T follicular helper cell (primary cell): ENCODE measurements around the gene RAD51B.

ENCODE experiments used
- DNase-seq: peaks from one replicate; pipeline ENCODE4 v3.0.0-alpha.2; 2020; ENCODE audit warnings: low read depth

Gene RAD51B

DNA sequence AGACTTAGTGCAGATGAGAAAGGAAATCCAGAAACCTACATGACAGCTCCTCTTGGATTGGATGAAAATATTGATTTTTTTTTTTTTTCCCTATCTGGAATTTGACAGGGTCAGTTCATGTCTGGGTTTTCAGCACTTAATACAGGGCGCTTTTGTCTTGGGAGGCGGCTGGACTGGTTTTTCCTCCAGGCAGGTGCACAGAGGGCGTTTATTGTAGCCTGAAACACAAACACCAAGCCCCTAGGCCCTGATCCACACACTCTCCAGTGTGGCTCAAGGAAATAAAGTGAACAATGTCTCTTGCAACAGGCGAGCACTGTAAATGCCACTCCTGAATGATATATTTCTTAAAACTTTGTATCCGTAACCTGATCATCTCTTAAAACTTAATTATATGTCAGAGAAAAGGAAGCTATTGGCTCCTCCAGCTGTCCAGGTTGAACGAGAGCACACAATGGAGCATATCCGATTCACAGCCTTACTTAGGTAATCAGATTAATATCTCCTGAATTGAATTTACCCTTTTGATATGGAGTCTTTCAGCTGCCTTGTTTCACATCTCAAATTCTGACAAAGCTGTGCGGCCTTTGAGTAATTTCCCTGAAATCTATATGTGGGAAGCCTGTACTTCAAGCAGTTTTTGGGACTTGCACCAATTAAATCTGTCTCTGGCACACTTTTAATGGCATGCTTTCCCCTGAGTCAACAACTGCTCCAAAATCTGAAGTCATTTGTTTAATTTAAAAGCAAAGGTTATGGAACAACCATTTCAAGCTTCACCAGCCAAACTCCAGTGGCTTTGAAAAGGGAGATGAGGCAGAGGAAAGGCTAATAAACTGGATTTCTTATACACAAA is 487.6 kb downstream of the RAD51B start:
- DNase-seq, result no peak

DNA sequence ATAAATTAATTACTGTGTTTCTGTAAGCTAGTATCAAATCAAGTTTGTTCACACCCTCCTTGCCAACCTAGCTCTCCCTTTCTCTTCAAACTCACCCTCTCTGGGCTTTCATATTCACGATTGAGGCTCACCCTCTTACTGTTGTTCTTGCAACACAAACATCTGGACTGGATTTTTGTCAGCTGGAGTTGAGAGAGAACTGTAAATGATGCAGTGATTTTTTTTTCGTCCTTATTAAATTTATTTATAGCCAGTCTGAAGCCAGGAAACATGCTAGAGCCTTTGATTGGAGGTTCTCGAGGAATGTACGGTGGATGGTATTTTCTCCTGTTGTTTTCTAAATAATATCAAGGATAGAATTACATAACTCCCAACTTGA is 488.2 kb downstream of the RAD51B start:
- no peak for DNase-seq

DNA sequence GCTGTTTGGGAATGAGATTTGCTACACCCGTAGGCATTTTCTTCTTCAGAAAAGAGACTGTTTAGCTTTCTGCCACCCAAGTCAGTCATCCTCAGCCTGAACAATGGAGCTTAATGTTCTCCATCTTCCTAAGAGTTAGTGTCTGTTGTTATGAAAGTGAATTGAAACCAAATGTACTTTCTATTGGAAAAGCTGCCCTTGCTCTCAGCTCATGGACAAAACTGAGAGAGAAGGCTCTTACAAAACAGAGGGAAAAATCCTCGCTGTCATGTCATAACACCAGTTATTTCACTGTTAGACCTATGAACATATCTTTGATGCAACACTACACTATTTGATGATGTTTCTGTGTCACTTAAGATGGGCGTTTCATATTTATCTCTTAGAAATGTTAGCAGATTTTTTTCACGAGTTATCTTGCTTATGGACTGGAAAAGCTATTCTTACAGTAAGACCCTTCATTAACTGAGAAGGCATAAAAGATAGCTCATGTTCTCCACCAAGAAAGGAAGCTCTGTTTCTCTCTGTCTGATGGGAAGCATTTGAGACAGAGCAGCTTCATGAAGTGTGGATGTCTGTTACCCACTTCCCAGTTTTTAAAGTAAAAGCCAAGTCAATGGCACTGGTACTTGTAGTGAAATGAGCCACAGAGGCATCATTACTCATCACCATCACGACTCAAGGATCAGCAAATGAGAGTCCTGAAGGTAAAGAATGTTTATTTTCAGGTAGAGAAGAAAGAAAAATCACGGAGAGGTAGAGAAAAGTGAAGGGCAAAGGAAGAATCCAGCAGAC is 489.3 kb downstream of the RAD51B start:
- no peak for DNase-seq

DNA sequence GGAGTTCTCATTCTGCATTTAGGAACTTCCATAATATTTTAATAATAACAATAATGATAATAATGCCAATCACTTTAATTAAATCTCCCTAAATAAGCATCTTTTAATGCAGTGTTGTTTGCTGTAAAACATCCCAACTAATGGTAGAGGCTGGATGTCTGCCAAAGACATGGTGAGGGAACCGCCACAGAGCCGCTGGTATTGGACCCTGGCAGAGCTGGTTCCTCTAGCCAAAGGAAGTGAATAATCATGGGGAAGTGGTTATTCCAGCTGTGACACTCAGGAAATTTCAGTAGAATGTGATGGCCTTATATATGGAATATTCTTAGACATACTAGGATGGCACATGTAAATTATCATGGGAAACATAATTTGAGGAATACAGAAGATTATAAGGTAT is 490.0 kb downstream of the RAD51B start:
- DNase-seq, result no peak

DNA sequence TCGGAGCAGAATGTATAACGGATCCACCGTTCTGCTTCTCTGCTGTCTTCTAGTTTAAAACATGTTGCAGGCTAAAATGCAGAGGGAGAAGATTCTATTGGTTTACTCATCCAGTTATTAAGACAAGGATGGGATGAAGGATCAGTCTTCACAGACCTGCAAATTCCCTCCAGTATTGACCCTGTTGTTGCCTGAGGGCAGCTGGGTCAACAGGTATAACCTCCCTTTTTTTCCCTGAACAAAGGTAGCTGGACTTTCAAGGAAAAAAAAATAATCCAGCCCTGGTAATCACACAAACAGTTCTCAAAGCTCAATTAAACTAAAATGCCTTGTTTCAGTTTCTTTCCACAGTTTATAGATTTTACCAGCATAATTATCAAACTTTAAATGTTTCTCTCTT is 492.7 kb downstream of the RAD51B start:
- DNase-seq, result no peak

DNA sequence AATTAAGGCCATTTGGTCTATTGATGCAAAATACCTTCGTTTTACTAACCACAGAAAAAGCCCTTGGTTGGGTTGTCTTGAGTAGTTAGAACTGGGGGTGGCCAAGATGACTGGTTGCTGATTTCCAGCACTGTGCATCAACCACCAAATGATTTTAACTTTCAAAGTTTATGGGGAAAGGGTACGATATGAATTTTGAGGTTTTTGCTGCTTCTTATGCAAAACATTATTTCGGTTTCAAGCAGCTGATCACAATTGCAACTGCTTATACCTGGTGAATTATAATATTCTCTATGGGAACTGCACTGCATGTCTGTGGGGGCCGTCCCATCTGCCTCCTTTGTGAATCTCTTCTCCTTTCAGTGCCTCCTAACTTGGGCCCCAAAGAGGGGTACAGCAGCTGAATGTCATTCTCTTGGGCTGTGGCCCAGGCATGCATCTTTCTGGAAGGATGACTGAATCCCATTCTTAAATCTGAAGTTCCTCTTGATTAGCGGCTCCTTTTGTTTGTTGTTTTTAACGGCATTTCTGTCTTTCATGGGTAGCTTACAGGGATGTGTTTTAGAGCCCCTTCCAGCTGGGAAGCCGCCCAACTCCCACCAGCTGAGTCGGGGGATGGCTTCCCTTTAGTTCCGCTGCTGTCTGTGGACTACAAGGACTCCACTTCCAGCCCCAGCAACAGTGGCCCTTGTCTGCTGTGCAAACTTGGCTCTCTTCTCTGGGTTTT is 493.5 kb downstream of the RAD51B start:
- no peak for DNase-seq

DNA sequence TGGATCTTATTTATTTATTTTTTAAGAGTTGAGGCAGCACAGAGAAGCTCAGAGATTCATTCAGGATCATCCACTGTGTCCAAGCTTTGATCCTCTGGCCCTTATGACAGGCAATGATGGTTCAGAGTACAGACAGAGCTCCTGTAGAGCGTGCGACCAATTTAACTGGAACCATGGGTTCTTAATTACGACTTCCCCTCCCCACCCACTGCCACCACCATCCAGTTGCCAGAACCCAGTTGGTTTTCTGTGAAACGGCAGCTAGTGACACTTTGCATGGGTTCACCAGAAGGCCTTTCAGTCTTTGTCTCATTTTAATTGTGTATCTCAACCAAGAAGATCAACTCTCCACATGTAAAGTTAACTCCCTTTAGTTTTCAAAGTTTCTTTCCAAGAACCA is 495.1 kb downstream of the RAD51B start:
- no peak for DNase-seq

DNA sequence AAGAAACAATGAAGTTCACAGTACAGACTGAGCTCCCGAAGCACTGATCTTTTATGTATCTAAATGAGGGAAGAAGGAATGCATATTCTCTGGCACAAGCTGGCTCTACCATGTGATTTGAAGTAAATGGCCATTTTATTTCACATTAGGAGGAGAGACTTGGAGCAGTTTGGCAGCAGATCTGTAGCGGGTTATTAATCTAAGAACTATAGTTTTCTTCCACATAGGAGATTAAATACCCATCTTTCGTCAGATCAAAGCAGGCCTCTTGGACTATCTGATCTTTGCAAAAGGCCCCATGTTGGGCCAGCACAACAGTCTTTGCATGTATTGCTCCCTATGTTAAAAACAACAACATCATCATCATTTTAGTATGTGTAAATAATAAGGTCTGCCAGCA is 495.5 kb downstream of the RAD51B start:
- DNase-seq, result no peak

DNA sequence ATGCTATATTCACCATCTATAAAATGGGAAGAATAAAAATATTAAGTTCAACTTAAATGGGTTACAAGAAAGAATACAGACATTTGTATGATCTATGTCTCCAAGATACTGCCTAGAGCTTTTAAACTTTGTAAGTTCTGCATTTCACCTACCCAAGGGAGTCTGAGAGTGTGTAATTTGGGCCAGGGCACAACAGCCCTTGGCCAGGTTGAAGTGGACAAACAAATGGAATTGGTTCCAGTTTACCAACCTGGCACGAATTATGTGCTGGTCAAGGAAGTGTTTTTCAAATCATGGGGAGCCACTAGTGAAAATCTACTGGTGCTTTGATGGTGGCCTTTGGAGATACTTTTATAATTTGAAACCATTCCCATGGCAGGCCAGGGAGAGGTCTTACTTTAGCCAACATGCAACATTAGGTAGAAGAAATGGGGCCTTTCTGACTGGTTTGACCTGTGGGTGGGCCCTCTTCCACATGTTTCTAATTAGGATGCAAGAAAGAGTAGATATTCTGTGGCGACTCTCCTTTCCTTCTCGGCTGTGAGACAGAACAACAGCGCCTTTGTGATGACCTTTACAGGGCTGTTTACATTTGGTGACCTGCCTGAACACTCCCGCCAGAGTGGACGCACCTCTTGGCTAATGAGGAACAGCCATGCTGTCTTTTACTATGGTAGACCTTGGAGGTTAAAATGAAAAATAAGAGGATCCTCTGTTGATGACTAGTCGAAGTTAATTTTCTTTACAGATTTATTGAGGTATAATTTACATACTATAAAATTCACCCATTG is 496.7 kb downstream of the RAD51B start:
- no peak for DNase-seq

DNA sequence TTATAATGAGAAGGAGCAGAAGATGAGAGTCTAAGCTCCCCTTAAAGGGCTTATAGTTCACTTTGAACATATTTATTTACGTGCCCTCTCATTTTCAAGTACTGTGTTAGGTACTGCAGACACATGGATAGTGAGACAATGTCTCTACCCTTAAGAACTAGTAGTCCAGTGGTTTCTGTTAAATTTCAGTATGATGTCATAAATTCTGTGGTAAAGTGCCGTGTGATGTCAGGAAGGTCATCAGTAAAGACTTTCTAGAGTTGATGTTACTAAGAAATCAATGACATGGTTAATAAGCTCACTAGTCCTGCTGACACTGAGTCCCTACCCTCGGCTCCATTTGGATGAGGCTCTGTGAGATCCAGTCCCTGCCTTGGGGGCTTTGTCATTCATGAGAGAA is 497.7 kb downstream of the RAD51B start:
- DNase-seq, result no peak

DNA sequence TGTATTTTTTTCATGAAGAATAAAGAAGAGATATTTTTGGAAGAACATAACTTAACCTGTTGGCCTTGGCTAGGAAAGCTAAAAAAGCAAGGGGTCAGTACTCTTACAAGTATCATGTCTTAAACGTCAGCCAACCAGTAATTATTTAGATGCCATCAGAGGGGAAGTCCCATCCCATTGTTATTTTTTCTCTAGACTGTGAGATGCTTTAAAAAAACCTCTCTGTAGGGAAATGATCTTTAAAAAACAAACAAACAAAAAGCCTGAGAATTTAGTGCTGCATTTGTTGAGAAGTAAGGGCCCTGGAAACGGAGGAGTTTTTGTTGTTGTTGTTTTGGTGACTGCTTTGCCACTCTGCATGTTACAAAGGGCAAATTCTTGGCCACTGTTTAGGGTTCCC is 499.2 kb downstream of the RAD51B start:
- DNase-seq, result no peak

DNA sequence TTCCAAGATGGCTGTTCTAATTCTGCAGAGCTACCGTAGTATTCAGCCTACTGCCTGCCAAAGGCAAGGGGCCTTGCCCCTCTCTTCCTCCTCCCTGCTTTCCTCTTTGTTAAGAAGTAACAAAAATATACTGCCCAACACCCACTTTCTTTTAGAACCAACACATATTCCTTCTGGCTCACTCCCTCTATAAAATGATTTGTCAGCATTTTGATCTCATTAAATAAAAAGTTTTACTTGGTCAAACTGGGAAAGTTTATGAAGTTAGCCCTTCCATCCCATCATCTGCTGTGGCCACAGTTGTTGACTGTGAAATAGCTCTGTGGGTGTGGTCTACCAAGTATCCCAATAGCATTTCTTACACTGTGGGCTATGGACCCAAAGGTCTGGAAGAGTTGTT is 500.9 kb downstream of the RAD51B start:
- DNase-seq, result no peak

DNA sequence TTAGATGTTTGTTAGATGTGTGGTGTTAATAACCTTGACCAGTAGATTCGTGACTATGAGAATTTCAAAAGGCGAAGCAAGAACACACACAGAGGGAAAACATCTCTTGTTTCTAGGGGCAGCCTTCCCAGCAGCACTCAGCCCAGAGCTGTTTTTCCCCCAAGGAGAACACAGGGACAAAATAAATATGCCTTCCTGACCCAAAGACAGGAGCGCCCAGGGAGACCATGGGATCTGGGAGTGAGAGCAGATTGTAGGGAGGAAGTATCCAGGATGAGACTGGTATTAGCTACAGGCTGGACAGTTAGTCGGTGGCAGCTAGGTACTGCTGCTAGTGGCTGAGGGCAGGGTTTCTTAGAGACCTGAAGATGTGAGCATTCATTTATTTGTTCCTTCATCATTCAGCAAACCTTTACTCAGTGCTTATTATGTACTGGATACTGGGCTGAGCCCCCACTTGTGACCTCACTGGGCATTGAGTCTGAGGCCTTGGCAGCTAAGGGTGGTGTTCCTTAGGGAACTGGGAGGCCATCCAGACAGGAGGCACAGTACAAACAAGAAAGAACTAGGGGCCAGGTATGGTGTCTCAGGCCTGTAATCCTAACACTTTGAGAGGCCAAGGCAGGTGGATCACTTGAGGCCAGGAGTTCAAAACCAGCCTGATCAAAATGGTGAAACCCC is 503.5 kb downstream of the RAD51B start:
- no peak for DNase-seq

DNA sequence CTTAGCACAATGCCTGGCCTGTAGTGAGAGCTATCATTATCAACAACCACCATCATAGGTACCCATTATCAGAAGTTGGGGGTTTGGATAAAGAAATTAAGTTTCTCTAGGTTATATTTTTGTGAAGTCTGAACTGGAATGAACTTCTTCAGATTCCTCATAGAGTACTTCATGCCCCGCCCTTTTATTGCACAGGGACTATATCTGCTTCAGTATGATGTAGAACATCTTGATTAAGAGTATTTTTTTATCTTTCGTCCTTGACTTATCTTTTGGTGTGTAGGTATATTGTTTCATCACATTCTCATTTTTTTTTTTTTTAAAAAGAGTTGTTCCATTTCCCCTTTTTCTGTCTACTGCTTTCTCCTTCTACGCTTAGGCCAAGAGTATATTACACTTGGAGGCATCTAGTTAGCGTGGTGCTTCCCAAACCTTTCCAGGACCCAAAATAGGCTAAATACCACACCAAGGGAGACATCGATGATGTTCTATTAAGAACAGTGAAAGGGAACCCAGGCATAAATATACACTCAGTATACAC is 505.8 kb downstream of the RAD51B start:
- DNase-seq, result no peak

DNA sequence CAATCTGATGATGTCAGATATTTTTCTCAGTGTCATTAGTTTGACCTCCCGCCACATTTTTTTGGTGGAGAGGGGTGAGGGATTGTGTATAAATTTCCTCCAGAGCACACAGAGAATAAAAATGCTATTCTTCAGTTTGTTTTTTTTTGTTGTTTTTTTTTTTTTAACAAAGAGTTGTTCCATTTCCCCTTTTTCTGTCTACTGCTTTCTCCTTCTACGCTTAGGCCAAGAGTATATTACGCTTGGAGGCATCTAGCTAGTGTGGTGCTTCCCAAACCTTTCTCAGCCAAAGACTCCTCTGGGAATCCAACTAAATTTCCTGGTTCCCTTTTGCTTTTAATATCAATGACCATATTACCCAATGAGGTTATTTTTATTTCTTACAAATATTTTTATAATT is 507.7 kb downstream of the RAD51B start:
- DNase-seq, result no peak

DNA sequence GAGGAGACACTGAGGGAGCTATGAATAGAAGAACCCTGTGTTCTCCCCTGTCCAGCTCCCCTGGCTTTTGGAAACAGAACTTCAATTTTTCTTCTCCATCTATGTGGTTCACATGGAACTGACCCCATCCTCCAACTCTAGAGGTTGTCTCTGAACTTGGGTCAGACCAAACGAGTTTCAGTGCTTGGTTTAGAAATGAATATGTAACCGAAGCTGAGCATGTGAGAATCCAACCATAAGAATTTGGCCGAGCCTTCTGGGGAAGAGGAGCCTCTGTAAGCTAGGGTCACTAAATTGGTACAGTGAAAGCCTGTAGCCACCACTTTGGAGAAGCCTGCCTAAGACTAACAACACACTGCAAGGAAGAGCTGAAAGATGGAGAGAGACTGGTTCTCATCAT is 508.9 kb downstream of the RAD51B start:
- DNase-seq, result no peak

DNA sequence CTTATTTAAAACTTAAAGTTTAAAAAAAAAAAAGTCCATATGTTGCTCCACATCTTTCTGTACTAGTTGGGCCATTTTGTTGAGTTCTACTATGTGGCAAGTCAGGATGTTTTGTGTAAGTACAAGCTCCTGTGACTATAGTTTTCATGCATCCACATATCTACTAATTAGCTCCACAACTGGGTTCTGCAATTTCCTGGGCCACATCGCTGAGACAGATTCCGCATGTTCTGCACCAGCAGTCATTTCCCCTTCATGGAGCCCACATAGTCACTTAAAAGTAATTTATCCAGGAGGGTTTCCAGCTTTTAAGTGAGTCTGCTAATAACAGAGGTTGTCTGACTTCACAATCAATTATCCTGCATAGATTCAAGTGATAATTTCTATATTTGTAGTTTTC is 511.8 kb downstream of the RAD51B start:
- DNase-seq, result no peak

DNA sequence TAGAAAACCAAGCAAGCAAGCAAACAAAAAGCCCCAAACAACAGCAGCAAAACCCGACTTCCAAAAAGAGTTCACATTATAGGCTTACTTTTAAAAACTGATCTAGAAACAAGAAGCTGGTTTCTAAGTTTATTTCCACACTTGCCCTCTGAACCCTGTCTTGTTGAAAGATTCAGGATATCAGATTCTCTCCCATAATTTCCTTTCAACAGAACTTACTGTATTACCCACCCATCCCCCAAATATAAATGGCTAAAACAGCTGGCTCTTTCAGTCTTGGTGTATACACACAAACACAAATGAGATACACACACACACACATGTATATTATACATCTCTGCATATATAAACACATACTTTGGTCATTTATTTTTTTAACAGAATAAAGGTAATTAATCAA is 512.4 kb downstream of the RAD51B start:
- DNase-seq, result no peak

DNA sequence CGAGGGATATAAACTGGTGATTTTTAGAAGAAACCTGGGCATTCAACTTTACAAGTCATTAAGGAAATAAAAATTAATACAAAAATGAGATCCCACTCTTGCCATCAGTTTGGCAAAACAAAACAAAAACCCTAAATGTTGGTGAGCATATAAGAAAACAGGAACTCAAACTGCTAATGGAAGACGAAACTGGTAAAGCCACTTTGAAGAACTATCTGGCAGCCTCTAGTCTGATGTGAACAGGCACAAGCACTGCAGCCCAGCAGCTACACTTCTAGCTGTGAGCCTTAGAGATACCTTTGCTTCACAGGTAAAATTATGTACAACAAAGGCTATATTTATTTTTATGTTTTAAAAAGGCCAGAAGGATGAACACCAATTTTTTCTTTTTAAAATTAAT is 513.7 kb downstream of the RAD51B start:
- DNase-seq, result no peak

DNA sequence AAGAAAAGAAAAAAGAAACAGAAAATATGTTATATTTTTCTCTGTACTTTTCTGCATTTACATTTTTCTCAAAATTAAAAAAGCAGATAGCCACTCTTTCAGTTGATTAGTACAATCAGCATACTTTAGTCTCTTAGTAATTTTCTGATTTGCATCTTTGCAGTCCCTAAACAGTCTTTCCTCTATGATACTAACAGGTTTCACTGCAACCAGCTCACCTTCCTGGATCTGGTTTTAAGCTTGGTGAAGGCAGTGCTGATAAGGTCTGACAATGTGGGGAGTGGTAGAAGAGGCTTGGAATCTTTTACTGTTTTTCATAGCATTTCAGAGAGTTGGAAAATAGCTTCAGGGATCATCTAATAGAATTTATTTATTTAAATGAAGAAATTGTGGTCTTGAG is 515.7 kb downstream of the RAD51B start:
- DNase-seq, result no peak

DNA sequence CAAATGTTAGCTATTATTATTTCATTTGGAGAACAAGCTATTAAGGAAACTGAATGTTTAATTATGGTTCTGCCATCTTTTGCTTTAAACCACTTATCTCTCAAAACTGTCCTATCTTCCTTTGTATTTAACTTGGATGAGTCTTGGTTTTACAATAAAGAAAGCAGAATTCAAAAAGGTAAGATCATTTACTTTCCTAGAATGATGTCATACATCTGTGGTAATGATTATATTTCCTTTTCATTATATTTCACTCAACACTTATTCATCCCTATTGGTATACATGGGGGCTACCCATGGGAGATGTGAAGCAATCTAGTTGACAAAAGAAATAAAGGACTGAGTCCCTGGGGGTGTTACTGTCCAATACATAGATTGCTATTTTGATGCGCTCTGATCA is 516.6 kb downstream of the RAD51B start:
- no peak for DNase-seq
